Motor neuron (in vitro differentiated cells): ENCODE measurements around the gene POLRMT. TPM values are rescaled to one million over a fixed set of nuclear protein-coding genes. Genes with fewer than 3 reads are reported as not detected.
A peak's percentile ranks its signal among the peaks of the same experiment; 100 is the strongest.

ENCODE experiments used
- ATAC-seq, 8 experiments: fragments of 200-7000 bp; cut with Tn5 transposase; replicated peaks in 6 of 8; 2 replicates each; pipeline ENCODE4 v1.8.0; 2021; ENCODE audit warnings: mild to moderate bottlenecking in 8 of 8, moderate library complexity in 8 of 8
- H3K27ac ChIP-seq, 2 donors: fragments of 250-450 bp; sonication (Bioruptor Pico); 2 replicates each; pipeline ENCODE4 v1.9.0; 2021; ENCODE audit warnings: antibody characterized with exemption in 2 of 2, mild to moderate bottlenecking in 2 of 2, moderate library complexity in 1 of 2
- H3K4me1 ChIP-seq, 2 donors: fragments of 250-450 bp; sonication (Bioruptor Pico); replicated peaks in 1 of 2; 2 replicates each; pipeline ENCODE4 v1.6.1; 2021; ENCODE audit warnings: antibody characterized with exemption in 2 of 2, mild to moderate bottlenecking in 2 of 2, moderate library complexity in 1 of 2
- H3K4me3 ChIP-seq, 5 donors: fragments of 250-450 bp; sonication (Bioruptor Pico); 2 replicates each; pipeline ENCODE4 v1.9.0; 2021; ENCODE audit warnings: antibody characterized with exemption in 5 of 5, mild to moderate bottlenecking in 5 of 5, moderate library complexity in 4 of 5
- WGBS, 10 experiments: fragments of 450-650 bp; shearing (Covaris generic); methylation state at CpG; one replicate each; pipeline ENCODE4 v1.0.0; 2022; 5-methylcytosine and 5-hydroxymethylcytosine counted together
- in situ Hi-C, 9 experiments: fragments of 400-800 bp; cut with MboI; loops; one replicate each; pipeline ENCODE4 v1.15.0; 2021; ENCODE audit warnings: low sequenced_read_pairs in 9 of 9, low pct_unique_long_range_greater_than_20kb in 2 of 9; ENCODE audit not compliant: unreplicated experiment in 9 of 9
- total RNA-seq, 8 experiments: library from RNA; unstranded; fragments of 300-600 nt; gene quantifications; 2 replicates each; pipeline versions ENCODE4 v1.2.3 to v1.2.4, GENCODE V29; 2022

Gene POLRMT
- total RNA-seq, 8 experiments from 2014 or later: 18.3 to 56.9 (median 33.5) TPM

GRCh38 chr19:616747-617526 is 16.4 kb downstream of the POLRMT start:
- ATAC-seq: no peak
- H3K4me1 ChIP-seq: peaks cover 2 to 3% of the 10 kb centered on the region in 2 donors
- in situ Hi-C loops: no loop called here
- H3K4me3 ChIP-seq: no peak overlapping the region
- 100% methylated on average over 1 to 2 of the region's 58 CpGs; no CpG with 5 or more reads in 8 of the 10 experiments for WGBS, 10 experiments
- H3K27ac ChIP-seq: no peak overlapping the region

GRCh38 chr19:616062-616700 is 17.2 kb downstream of the POLRMT start:
- Histone ChIP-seq H3K27ac (no peak overlapping the region), H3K4me3 (no peak overlapping the region), H3K4me1 (peaks cover 8 to 9% of the 10 kb centered on the region in 2 donors)
- peak in 7 of 8 experiments; percentile 9 to 60 (median 44) for ATAC-seq
- in situ Hi-C loops: no loop called here
- no CpG with 5 or more reads among the region's 97 CpGs for whole genome bisulfite sequencing, 10 experiments

GRCh38 chr19:615619-616018 is 17.7 kb downstream of the POLRMT start:
- 35 to 80% (median 66%) methylated on average over 1 to 26 of the region's 33 CpGs; no CpG with 5 or more reads in 4 of the 10 experiments for WGBS, 10 experiments
- Histone ChIP-seq H3K4me1 (peaks cover 13 to 14% of the 10 kb centered on the region in 2 donors), H3K4me3 (no peak overlapping the region), H3K27ac (no peak overlapping the region)
- peak in 5 of 8 experiments; percentile 20 to 59 (median 49) for ATAC-seq
- in situ Hi-C loops: no loop called here

GRCh38 chr19:613732-614567 is 19.4 kb downstream of the POLRMT start:
- Histone ChIP-seq H3K4me3 (no peak overlapping the region), H3K27ac (no peak overlapping the region), H3K4me1 (peaks cover 16 to 19% of the 10 kb centered on the region in 2 donors)
- 0 to 100% (median 70%) methylated on average over 1 to 4 of the region's 54 CpGs; no CpG with 5 or more reads in 5 of the 10 experiments for WGBS, 10 experiments
- no peak for ATAC-seq
- in situ Hi-C loops: no loop called here

- WGBS, 10 experiments: 23 to 90% methylated on average over 2 to 8 of the region's 33 CpGs; no CpG with 5 or more reads in 8 of the 10 experiments
- Histone ChIP-seq H3K27ac (no peak overlapping the region), H3K4me1 (peaks cover 16 to 19% of the 10 kb centered on the region in 2 donors), H3K4me3 (no peak overlapping the region)
- no peak for ATAC-seq
- in situ Hi-C loops: no loop called here
Measured at GRCh38 chr19:612941-613340, 20.4 kb downstream of the POLRMT start.

GRCh38 chr19:611481-611868 is 21.9 kb downstream of the POLRMT start:
- ATAC-seq: peak in 4 of 8 experiments; percentile 15 to 71 (median 56)
- H3K4me1 ChIP-seq: peaks cover 16 to 19% of the 10 kb centered on the region in 2 donors
- in situ Hi-C loops: no loop called here
- H3K4me3 ChIP-seq: no peak overlapping the region
- WGBS, 10 experiments: 0 to 96% (median 58%) methylated on average over 1 to 9 of the region's 13 CpGs; no CpG with 5 or more reads in 3 of the 10 experiments
- no peak overlapping the region for H3K27ac ChIP-seq

GRCh38 chr19:610801-611480 is 22.4 kb downstream of the POLRMT start:
- 20 to 73% (median 24%) methylated on average over 2 to 13 of the region's 36 CpGs; no CpG with 5 or more reads in 6 of the 10 experiments for WGBS, 10 experiments
- no peak overlapping the region for H3K4me3 ChIP-seq
- ATAC-seq: peak; percentile 40 to 83 (median 62)
- H3K27ac ChIP-seq: peak overlapping the region; percentile 41 to 61
- peaks cover 14 to 15% of the 10 kb centered on the region in 2 donors for H3K4me1 ChIP-seq
- in situ Hi-C loops: no loop called here

- WGBS, 10 experiments: 67 to 90% methylated on average over 4 to 11 of the region's 38 CpGs; no CpG with 5 or more reads in 8 of the 10 experiments
- no peak overlapping the region for H3K4me3 ChIP-seq
- peaks cover 14 to 15% of the 10 kb centered on the region in 2 donors for H3K4me1 ChIP-seq
- in situ Hi-C loops: no loop called here
- peak overlapping the region in 1 of 2 donors; percentile 61 for H3K27ac ChIP-seq
- peak in 1 of 8 experiments; percentile 29 for ATAC-seq
Measured at GRCh38 chr19:610071-610800, 23.1 kb downstream of the POLRMT start.

- Histone ChIP-seq H3K4me3 (no peak overlapping the region), H3K27ac (no peak overlapping the region), H3K4me1 (peaks cover 14 to 15% of the 10 kb centered on the region in 2 donors)
- WGBS, 10 experiments: no CpG with 5 or more reads among the region's 22 CpGs
- peak in 1 of 8 experiments; percentile 21 for ATAC-seq
- in situ Hi-C loops: no loop called here
Measured at GRCh38 chr19:609004-609346, 24.4 kb downstream of the POLRMT start.

- Histone ChIP-seq H3K4me1 (peaks cover 14 to 15% of the 10 kb centered on the region in 2 donors), H3K4me3 (no peak overlapping the region), H3K27ac (no peak overlapping the region)
- WGBS, 10 experiments: 90% methylated on average over 2 of the region's 30 CpGs; no CpG with 5 or more reads in 9 of the 10 experiments
- ATAC-seq: no peak
- in situ Hi-C loops: no loop called here
Measured at GRCh38 chr19:608155-609003, 25.0 kb downstream of the POLRMT start.
